Adrenal gland (tissue), 5 donors: ENCODE measurements around the gene TXNRD2.

Experiments
- POLR2A ChIP-seq, 2 donors: fragments of 450-650 bp; IDR thresholded peaks; one replicate each; pipeline ENCODE4 v1.6.1; 2017; ENCODE audit warnings: antibody characterized with exemption in 2 of 2, mild to moderate bottlenecking in 2 of 2, moderate library complexity in 1 of 2
- TF ChIP-seq, protein P1 (sequence below), 6 experiments: fragments of 450-650 bp in 4 of 6; fragments of 200-600 bp in 2 of 6; sonication (generic) in 1 of 6; IDR thresholded peaks; 1 replicate in 5 of 6; 2 replicates in 1 of 6; pipeline versions ENCODE4 v1.5.1 to v1.8.0; 2016 to 2021; ENCODE audit warnings: antibody characterized with exemption in 6 of 6, mild to moderate bottlenecking in 2 of 6, moderate library complexity in 1 of 6
- donor health status: DM: no; HTN: no; CAD: no.

GRCh38 chr22:19853879-19854777, 87.5 kb downstream of the TXNRD2 start:
- TF ChIP-seq, protein P1, sequence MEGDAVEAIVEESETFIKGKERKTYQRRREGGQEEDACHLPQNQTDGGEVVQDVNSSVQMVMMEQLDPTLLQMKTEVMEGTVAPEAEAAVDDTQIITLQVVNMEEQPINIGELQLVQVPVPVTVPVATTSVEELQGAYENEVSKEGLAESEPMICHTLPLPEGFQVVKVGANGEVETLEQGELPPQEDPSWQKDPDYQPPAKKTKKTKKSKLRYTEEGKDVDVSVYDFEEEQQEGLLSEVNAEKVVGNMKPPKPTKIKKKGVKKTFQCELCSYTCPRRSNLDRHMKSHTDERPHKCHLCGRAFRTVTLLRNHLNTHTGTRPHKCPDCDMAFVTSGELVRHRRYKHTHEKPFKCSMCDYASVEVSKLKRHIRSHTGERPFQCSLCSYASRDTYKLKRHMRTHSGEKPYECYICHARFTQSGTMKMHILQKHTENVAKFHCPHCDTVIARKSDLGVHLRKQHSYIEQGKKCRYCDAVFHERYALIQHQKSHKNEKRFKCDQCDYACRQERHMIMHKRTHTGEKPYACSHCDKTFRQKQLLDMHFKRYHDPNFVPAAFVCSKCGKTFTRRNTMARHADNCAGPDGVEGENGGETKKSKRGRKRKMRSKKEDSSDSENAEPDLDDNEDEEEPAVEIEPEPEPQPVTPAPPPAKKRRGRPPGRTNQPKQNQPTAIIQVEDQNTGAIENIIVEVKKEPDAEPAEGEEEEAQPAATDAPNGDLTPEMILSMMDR (IDR thresholded peaks at IDR 0.05) = no peak
- peak in 1 of 2 donors; percentile 13 for TF ChIP-seq POLR2A (IDR thresholded peaks at IDR 0.05)
